GM21528 (cell line): Measurements from ENCODE around the gene SNX5.
A peak's percentile ranks its signal among the peaks of the same experiment; 100 is the strongest.

Experiments
- ATAC-seq: cut with Tn5 transposase; IDR thresholded peaks from one replicate; pipeline ENCODE4 v1.9.1; 2021; ENCODE audit warnings: mild to moderate bottlenecking, moderate library complexity; ENCODE audit not compliant: unreplicated experiment, low FRiP score

The SNX5 gene

GRCh38 chr20:17941826-17942196, 26.8 kb downstream of the SNX5 start:
- ATAC-seq, result no peak

- no peak for ATAC-seq
Measured at GRCh38 chr20:17941087-17941825, 27.3 kb downstream of the SNX5 start.

GRCh38 chr20:17940224-17940971, 28.2 kb downstream of the SNX5 start:
- no peak for ATAC-seq

- peak; percentile 4 for ATAC-seq
Measured at GRCh38 chr20:17939622-17940223, 28.9 kb downstream of the SNX5 start.

- ATAC-seq, result peak; percentile 72
Measured at GRCh38 chr20:17938871-17939619, 29.5 kb downstream of the SNX5 start.

- no peak for ATAC-seq
Measured at GRCh38 chr20:17936761-17937732, 31.5 kb downstream of the SNX5 start.

- no peak for ATAC-seq
Measured at GRCh38 chr20:17936286-17936760, 32.3 kb downstream of the SNX5 start.

GRCh38 chr20:17935761-17936160, 32.8 kb downstream of the SNX5 start:
- ATAC-seq, result no peak

GRCh38 chr20:17935186-17935585, 33.4 kb downstream of the SNX5 start:
- ATAC-seq, result no peak

- ATAC-seq, result no peak
Measured at GRCh38 chr20:17934141-17934862, 34.3 kb downstream of the SNX5 start.

- ATAC-seq, result no peak
Measured at GRCh38 chr20:17933711-17934110, 34.9 kb downstream of the SNX5 start.

GRCh38 chr20:17933121-17933520, 35.5 kb downstream of the SNX5 start:
- no peak for ATAC-seq

- no peak for ATAC-seq
Measured at GRCh38 chr20:17932396-17932795, 36.2 kb downstream of the SNX5 start.

- no peak for ATAC-seq
Measured at GRCh38 chr20:17931513-17931912, 37.1 kb downstream of the SNX5 start.

- ATAC-seq, result no peak
Measured at GRCh38 chr20:17928633-17929311, 39.8 kb downstream of the SNX5 start.

- ATAC-seq, result no peak
Measured at GRCh38 chr20:17928211-17928611, 40.4 kb downstream of the SNX5 start.

- no peak for ATAC-seq
Measured at GRCh38 chr20:17925940-17926300, 42.7 kb downstream of the SNX5 start.

- ATAC-seq, result no peak
Measured at GRCh38 chr20:17925141-17925939, 43.3 kb downstream of the SNX5 start.
